K562 (cell line): ENCODE data around the gene ZBTB8A. TPM values are rescaled to one million over a fixed set of nuclear protein-coding genes. Genes with fewer than 3 reads are reported as not detected.

Experiments
- ATAC-seq: fragments of 200-7000 bp; cut with Tn5 transposase; 3 replicates; pipeline ENCODE4 v1.9.1; 2020; ENCODE audit warnings: moderate library complexity
- BruUV-seq: library from RNA; stranded (reverse); fragments of 400-500 nt; replicated peaks from 2 replicates; lab custom pipeline; 2021; lab: Mats Ljungman, UMichigan
- CTCF ChIA-PET: fragments of 300-600 bp; formaldehyde crosslinking; extraction: SDS; loops from one replicate; lab custom pipeline; 2021; ENCODE audit warnings: low intra/inter-chr PET ratio; lab: Yijun Ruan, JAX
- POLR2A ChIA-PET: fragments of 300-600, 350-650 bp; sonication (Branson Sonifier 250); formaldehyde crosslinking; extraction: SDS; loops from one replicate; lab custom pipeline; 2021; ENCODE audit warnings: antibody characterized with exemption, inconsistent platforms; lab: Yijun Ruan, JAX
- DNase-seq, 4 experiments: peaks; one replicate each; pipeline versions ENCODE4 v3.0.0 to v3.0.0-alpha.2; 2011 to 2018; ENCODE audit warnings: low spot score in 3 of 4, mixed read lengths in 3 of 4; ENCODE audit errors: extremely low read depth in 1 of 4
- FAIRE-seq: peaks from 2 replicates; lab custom pipeline; 2011; peaks lifted over from hg19 to GRCh38; lab: Jason Lieb, UNC
- H2AFZ ChIP-seq: 2 replicates; pipeline ENCODE4 v1.6.0; 2011; ENCODE audit warnings: low read depth, low read length, control low read depth, inconsistent platforms
- H3K27ac ChIP-seq: fragments of 200-600 bp; 3 replicates; pipeline ENCODE4 v1.8.0; 2011; ENCODE audit warnings: low read depth, mild to moderate bottlenecking, control low read depth, inconsistent platforms, low read length, moderate library complexity, mixed read lengths; ENCODE audit errors: extremely low read depth
- H3K27me3 ChIP-seq, 2 experiments: fragments of 300-600 bp in 1 of 2; 2 replicates in 1 of 2; 3 replicates in 1 of 2; pipeline versions ENCODE4 v1.6.0 to v1.8.0; 2011; ENCODE audit warnings: inconsistent platforms in 2 of 2, low read length in 2 of 2, mild to moderate bottlenecking in 1 of 2, mixed read lengths in 1 of 2, moderate library complexity in 1 of 2; ENCODE audit not compliant: control insufficient read depth in 2 of 2, insufficient read depth in 2 of 2
- H3K36me3 ChIP-seq: fragments of 300-600 bp; 3 replicates; pipeline ENCODE4 v1.8.0; 2011; ENCODE audit warnings: mild to moderate bottlenecking, low read length, inconsistent platforms; ENCODE audit not compliant: control insufficient read depth, insufficient read depth
- H3K4me1 ChIP-seq, 2 experiments: fragments of 200-600 bp in 1 of 2; replicated peaks in 1 of 2; 2 replicates in 1 of 2; 3 replicates in 1 of 2; pipeline versions ENCODE4 v1.5.1 to v1.8.0; 2011; ENCODE audit warnings: inconsistent platforms in 2 of 2, low read length in 2 of 2, mild to moderate bottlenecking in 1 of 2, mixed read lengths in 1 of 2, moderate library complexity in 1 of 2; ENCODE audit not compliant: control insufficient read depth in 2 of 2, insufficient read depth in 2 of 2
- H3K4me2 ChIP-seq: 2 replicates; pipeline ENCODE4 v1.6.1; 2011; ENCODE audit warnings: low read length, control low read depth, inconsistent platforms, mixed read lengths; ENCODE audit not compliant: insufficient read depth
- H3K4me3 ChIP-seq: fragments of 200-600 bp; sonication (generic), shearing (Covaris generic); 2 replicates; pipeline ENCODE4 v1.5.1; 2016; ENCODE audit warnings: control low read depth, inconsistent platforms
- H3K79me2 ChIP-seq: fragments of 200-600 bp; 3 replicates; pipeline ENCODE4 v1.8.0; 2011; ENCODE audit warnings: low read length, inconsistent platforms; ENCODE audit not compliant: control insufficient read depth, insufficient read depth
- H3K9ac ChIP-seq, 2 experiments: 2 replicates each; pipeline versions ENCODE4 v1.6.0 to v1.6.1; 2011; ENCODE audit warnings: low read depth in 2 of 2, low read length in 2 of 2, control low read depth in 1 of 2, inconsistent platforms in 1 of 2, mild to moderate bottlenecking in 1 of 2, mixed read lengths in 1 of 2; ENCODE audit not compliant: insufficient read depth in 1 of 2
- H3K9me1 ChIP-seq: one replicate; pipeline ENCODE4 v1.6.0; 2011; ENCODE audit warnings: inconsistent platforms, mild to moderate bottlenecking, low read length, moderate library complexity; ENCODE audit not compliant: control insufficient read depth, insufficient read depth
- H3K9me3 ChIP-seq: replicated peaks from 2 replicates; pipeline ENCODE4 v1.5.1; 2011; ENCODE audit warnings: low read depth, low read length, inconsistent platforms; ENCODE audit not compliant: control insufficient read depth, insufficient read depth
- H4K20me1 ChIP-seq: replicated peaks from 2 replicates; pipeline ENCODE4 v1.6.1; 2011; ENCODE audit warnings: low read length, inconsistent platforms, mixed read lengths; ENCODE audit not compliant: control insufficient read depth, insufficient read depth
- CEBPB ChIP-seq: fragments of 450-650 bp; IDR thresholded peaks from 2 replicates; pipeline ENCODE4 v1.6.1; 2016; ENCODE audit warnings: missing genetic modification characterization, missing compliant biosample characterization
- CHD1 ChIP-seq: fragments of 200-600 bp; sonication (generic); IDR thresholded peaks from one replicate; pipeline ENCODE4 v1.6.1; 2012; ENCODE audit warnings: mild to moderate bottlenecking, moderate library complexity, low read length, inconsistent platforms
- GATA2 ChIP-seq: sonication (generic); formaldehyde crosslinking; IDR thresholded peaks from 2 replicates; pipeline ENCODE4 v1.4.0; 2020; ENCODE audit warnings: mild to moderate bottlenecking, missing genetic modification reagents
- L3MBTL2 ChIP-seq: fragments of 450-650 bp; IDR thresholded peaks from 2 replicates; pipeline ENCODE4 v1.6.1; 2016; ENCODE audit warnings: mild to moderate bottlenecking, moderate library complexity
- MAZ ChIP-seq, 2 experiments: fragments of 450-650 bp in 1 of 2; sonication (generic) in 1 of 2; formaldehyde crosslinking; IDR thresholded peaks in 1 of 2; conservative IDR thresholded peaks in 1 of 2; 2 replicates each; pipeline versions ENCODE4 v1.4.0 to v1.5.0; 2020; ENCODE audit warnings: mild to moderate bottlenecking in 1 of 2, missing genetic modification reagents in 1 of 2
- NCOR1 ChIP-seq: fragments of 450-650 bp; IDR thresholded peaks from 2 replicates; pipeline ENCODE4 v1.6.1; 2016; ENCODE audit warnings: mild to moderate bottlenecking, moderate library complexity
- PHF8 ChIP-seq: fragments of 200-600 bp; sonication (generic); IDR thresholded peaks from 2 replicates; pipeline ENCODE4 v1.6.1; 2012; ENCODE audit warnings: mixed run types, mild to moderate bottlenecking, inconsistent platforms, low read length, moderate library complexity, borderline replicate concordance
- PTTG1 ChIP-seq: fragments of 450-650 bp; IDR thresholded peaks from 2 replicates; pipeline ENCODE4 v1.6.1; 2016; ENCODE audit warnings: low read depth, mild to moderate bottlenecking, missing genetic modification characterization, missing compliant biosample characterization
- RBBP5 ChIP-seq: fragments of 200-600 bp; sonication (generic); IDR thresholded peaks from 2 replicates; pipeline ENCODE4 v1.6.1; 2012; ENCODE audit warnings: borderline replicate concordance, mild to moderate bottlenecking, low read length, control low read depth, inconsistent platforms; ENCODE audit not compliant: insufficient read depth, poor library complexity, severe bottlenecking
- SIN3B ChIP-seq: fragments of 450-650 bp; IDR thresholded peaks from 2 replicates; pipeline ENCODE4 v1.6.1; 2017; ENCODE audit warnings: low read depth, mild to moderate bottlenecking, moderate library complexity
- YY1 ChIP-seq, 3 experiments: IDR thresholded peaks; 2 replicates each; pipeline ENCODE4 v1.6.1; 2011; ENCODE audit warnings: low read length in 2 of 3, mild to moderate bottlenecking in 2 of 3, moderate library complexity in 2 of 3, borderline replicate concordance in 1 of 3, control low read depth in 1 of 3, low read depth in 1 of 3; ENCODE audit not compliant: insufficient read depth in 3 of 3, insufficient replicate concordance in 2 of 3, control insufficient read depth in 1 of 3, insufficient read length in 1 of 3; ENCODE audit errors: extremely low read depth in 1 of 3
- ZFX ChIP-seq: sonication (generic); formaldehyde crosslinking; IDR thresholded peaks from 2 replicates; pipeline ENCODE4 v1.8.0; 2022; ENCODE audit warnings: mild to moderate bottlenecking, missing genetic modification reagents, moderate library complexity
- ZNF197 ChIP-seq: fragments of 200-800 bp; sonication (Bioruptor generic); IDR thresholded peaks from 2 replicates; pipeline ENCODE4 v1.6.1; 2016; ENCODE audit warnings: low read depth, missing genetic modification characterization, missing compliant biosample characterization
- WGBS: fragments of 100-300 bp; shearing (Covaris generic); methylation state at CpG from one replicate; pipeline ENCODE4 v1.1.6; 2016; ENCODE audit warnings: low coverage, mixed read lengths; ENCODE audit not compliant: insufficient coverage; ENCODE audit errors: missing lambda C conversion rate; 5-methylcytosine and 5-hydroxymethylcytosine counted together
- in situ Hi-C: fragments of 300-500 bp; cut with MboI; formaldehyde crosslinking; loops from 4 replicates; pipeline ENCODE4 v1.15.0; 2018; ENCODE audit warnings: inconsistent platforms, mixed read lengths
- intact Hi-C: fragments of 100-400 bp; cut with micrococcal nuclease; formaldehyde crosslinking; loops from 2 replicates; pipeline ENCODE4 v1.14.2; 2022
- polyA plus RNA-seq, 8 experiments: library from polyadenylated mRNA; depleted of rRNA in 4 of 8; stranded (reverse) in 5 of 8; unstranded in 3 of 8; fragments of >200 nt; fragmentation: Nextera tagmentation in 2 of 8; fragmentation: Illumina TruSeq in 1 of 8; extraction: Ambion mirVana in 2 of 8; extraction: Trizol in 1 of 8; gene quantifications; 2 replicates each; pipeline versions ENCODE4 v1.2.1 to v1.2.3, GENCODE V29; 2011 to 2014; ENCODE audit warnings: inconsistent platforms in 1 of 8, missing spikeins in 1 of 8
- total RNA-seq, 7 experiments: library from RNA; depleted of rRNA in 6 of 7; stranded (reverse); fragments of >200 nt in 6 of 7; fragmentation: Illumina TruSeq in 2 of 7; extraction: Trizol in 2 of 7; gene quantifications; 2 replicates each; pipeline versions ENCODE4 v1.2.1 to v1.2.3, GENCODE V29; 2011 to 2021; ENCODE audit warnings: low replicate concordance in 1 of 7
- TF ChIP-seq, protein P1 (sequence below): fragments of 450-650 bp; formaldehyde crosslinking; IDR thresholded peaks from 2 replicates; pipeline ENCODE4 v1.4.0; 2020; ENCODE audit warnings: mild to moderate bottlenecking, mixed read lengths
- TF ChIP-seq, protein P2 (sequence below): fragments of 200-800 bp; sonication (Bioruptor generic); IDR thresholded peaks from 2 replicates; pipeline ENCODE4 v1.6.1; 2017; ENCODE audit warnings: missing genetic modification characterization, missing compliant biosample characterization

Gene ZBTB8A
- total and polyA plus RNA-seq, 9 of the 15 experiments (the other 6 are each of a cell fraction or from before 2014, with no cell fraction given), result 0.01 to 0.64 (median 0.09) TPM

DNA sequence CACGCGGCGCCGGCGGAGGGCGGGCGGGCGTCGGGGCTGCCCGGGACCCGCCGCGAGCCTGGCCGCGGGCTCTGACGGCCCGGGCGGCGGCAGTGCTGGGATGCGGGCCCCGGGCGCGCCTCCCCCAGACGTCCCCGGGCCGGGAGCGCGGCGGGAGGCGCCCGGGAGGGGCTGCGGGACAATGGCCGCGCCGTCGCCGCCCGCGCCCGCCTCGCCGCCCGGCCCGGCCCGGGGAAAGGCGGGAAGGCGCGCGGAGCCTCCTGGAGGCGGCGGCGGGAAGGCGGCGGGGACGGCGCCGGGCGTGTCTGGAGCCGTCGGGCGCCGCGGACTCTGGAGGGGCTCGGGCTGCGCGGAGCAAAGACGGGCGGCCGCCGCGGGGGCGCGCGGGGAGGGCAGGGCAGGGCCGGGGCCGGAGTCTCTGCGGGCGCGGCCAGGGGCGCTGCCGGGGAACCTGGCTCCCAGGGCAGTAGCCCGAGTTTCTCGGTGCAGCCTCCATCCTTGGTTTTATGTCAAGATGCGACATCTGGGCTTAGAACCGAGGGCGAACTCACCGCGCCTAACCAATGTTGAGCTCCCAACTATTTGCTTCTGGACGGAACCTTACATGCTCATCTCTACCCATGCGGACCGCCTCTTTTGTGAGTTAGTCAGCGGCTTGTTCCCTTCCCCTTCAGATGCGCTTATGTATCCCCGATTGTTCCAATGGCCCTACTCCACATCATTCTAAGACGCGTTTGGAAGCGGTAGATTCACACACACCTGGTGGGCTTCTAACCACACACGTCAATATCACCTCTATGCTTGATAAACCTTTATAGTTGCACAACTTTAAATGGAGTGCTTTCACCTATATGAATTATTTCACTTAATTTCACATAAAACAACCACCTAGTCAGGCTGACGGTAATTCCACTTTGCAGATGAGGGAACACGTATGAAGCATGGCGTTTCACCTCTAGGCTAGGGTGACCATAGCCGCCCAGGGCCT, 651 bp downstream of the ZBTB8A start:
- H3K9ac ChIP-seq, result peak overlapping the region in 1 of 2 experiments; percentile 75; a peak in 1 of 4 replicates
- H3K4me1 ChIP-seq, result peaks cover 9 to 12% of the 10 kb centered on the region in 2 experiments
- H3K27me3 ChIP-seq, result peaks cover 34 to 44% of the 10 kb centered on the region in 2 experiments
- H3K27ac ChIP-seq, result no peak overlapping the region
- H3K4me3 ChIP-seq, result peak overlapping the region; percentile 28; the same call in 1 of the 2 replicates
- no TSS peak for BruUV-seq
- FAIRE-seq (no peak), DNase-seq (peak; percentile 35 to 71 (median 56)), ATAC-seq (peak; percentile 78)
- H4K20me1 ChIP-seq, result no peaks in the 10 kb centered on the region
- H3K36me3 ChIP-seq, result no peaks in the 10 kb centered on the region
- no peaks in the 10 kb centered on the region for H3K9me3 ChIP-seq
- in situ Hi-C loops, result no loop called here
- intact Hi-C loops, result no loop called here
- no peaks in the 10 kb centered on the region for H3K9me1 ChIP-seq
- CTCF ChIA-PET, result interaction anchor here (0.6 to 0.8 kb wide), 3 partner anchors 28 to 687 kb away, joined by 3 read pairs; no protein-coding TSS in a partner anchor
- H3K4me2 ChIP-seq, result peak overlapping the region; percentile 34
- H3K79me2 ChIP-seq, result no peaks in the 10 kb centered on the region
- POLR2A ChIA-PET, result interaction anchor here (0.6 to 1.5 kb wide), 3 partner anchors 13 to 96 kb away, joined by 3 to 5 read pairs (median 3); no protein-coding TSS in a partner anchor
- H2AFZ ChIP-seq, result peak overlapping the region; percentile 66
- WGBS, result 22% methylated on average over 44 of the region's 102 CpGs
- TF ChIP-seq ZFX (CRISPR knock-in tag) (peak; percentile 35), NCOR1 (no peak), PTTG1 (tag) (no peak), L3MBTL2 (no peak), ZNF197 (CRISPR knock-in tag) (no peak), CHD1 (no peak), CEBPB (tag) (peak; percentile 59), RBBP5 (peak; percentile 26), PHF8 (peak; percentile 27; the same call in 1 of the 2 replicates), SIN3B (no peak), MAZ (CRISPR knock-in tag; conservative IDR thresholded peaks at IDR 0.05 in 1 of 2, IDR thresholded peaks at IDR 0.05 in 1 of 2) (no peak), GATA2 (CRISPR knock-in tag) (no peak), YY1 (IDR thresholded peaks at IDR 0.05; ENCODE audit: borderline replicate concordance in 1 of 3, control insufficient read depth in 1 of 3, extremely low read depth in 1 of 3, insufficient read depth in 3 of 3, insufficient read length in 1 of 3, insufficient replicate concordance in 2 of 3, low read depth in 1 of 3, low read length in 2 of 3) (peak in 2 of 3 experiments; percentile 67 to 81)
- TF ChIP-seq, protein P1, sequence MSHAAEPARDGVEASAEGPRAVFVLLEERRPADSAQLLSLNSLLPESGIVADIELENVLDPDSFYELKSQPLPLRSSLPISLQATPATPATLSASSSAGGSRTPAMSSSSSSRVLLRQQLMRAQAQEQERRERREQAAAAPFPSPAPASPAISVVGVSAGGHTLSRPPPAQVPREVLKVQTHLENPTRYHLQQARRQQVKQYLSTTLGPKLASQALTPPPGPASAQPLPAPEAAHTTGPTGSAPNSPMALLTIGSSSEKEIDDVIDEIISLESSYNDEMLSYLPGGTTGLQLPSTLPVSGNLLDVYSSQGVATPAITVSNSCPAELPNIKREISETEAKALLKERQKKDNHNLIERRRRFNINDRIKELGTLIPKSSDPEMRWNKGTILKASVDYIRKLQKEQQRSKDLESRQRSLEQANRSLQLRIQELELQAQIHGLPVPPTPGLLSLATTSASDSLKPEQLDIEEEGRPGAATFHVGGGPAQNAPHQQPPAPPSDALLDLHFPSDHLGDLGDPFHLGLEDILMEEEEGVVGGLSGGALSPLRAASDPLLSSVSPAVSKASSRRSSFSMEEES (CRISPR knock-in tag), result no peak
- TF ChIP-seq, protein P2, sequence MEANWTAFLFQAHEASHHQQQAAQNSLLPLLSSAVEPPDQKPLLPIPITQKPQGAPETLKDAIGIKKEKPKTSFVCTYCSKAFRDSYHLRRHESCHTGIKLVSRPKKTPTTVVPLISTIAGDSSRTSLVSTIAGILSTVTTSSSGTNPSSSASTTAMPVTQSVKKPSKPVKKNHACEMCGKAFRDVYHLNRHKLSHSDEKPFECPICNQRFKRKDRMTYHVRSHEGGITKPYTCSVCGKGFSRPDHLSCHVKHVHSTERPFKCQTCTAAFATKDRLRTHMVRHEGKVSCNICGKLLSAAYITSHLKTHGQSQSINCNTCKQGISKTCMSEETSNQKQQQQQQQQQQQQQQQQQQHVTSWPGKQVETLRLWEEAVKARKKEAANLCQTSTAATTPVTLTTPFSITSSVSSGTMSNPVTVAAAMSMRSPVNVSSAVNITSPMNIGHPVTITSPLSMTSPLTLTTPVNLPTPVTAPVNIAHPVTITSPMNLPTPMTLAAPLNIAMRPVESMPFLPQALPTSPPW (CRISPR knock-in tag), result peak; percentile 59
